ENCODE measurements around the gene INCA1. TPM values are rescaled to one million over a fixed set of nuclear protein-coding genes. Genes with fewer than 3 reads are reported as not detected.

INCA1 gene
- total and polyA plus RNA-seq, 2 of the 8 experiments (the other 6 are each of a cell fraction or from before 2014, with no cell fraction given), result 0.89 to 1.4 TPM

DNA sequence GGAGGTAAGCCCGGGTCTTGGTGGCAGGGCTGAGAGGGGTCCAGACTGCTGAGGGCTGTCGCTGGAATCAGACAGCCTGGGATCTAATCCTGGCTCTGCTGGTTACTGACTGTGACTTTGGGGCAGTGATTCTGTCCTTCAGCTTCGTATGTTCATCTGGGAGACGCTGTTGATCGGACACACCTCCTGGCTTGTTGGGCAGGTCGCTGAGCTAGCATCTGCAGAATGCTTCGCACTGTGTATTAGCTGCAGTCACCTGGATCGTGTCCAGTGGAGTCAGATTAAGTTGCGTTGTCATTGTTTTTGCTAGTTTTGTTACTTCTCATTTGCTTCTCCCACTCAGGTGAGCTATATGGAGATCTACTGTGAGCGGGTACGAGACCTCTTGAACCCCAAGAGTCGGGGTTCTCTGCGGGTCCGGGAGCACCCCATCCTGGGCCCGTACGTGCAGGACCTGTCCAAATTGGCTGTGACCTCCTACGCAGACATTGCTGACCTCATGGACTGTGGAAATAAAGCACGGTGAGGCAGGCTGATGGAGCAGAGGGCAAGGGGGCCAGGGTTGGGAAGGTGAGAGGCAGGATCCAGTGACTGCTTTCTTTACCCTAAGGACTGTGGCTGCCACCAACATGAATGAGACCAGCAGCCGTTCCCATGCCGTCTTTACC is 4.9 kb upstream of the INCA1 start (continued):
- TF ChIP-seq, protein P1, sequence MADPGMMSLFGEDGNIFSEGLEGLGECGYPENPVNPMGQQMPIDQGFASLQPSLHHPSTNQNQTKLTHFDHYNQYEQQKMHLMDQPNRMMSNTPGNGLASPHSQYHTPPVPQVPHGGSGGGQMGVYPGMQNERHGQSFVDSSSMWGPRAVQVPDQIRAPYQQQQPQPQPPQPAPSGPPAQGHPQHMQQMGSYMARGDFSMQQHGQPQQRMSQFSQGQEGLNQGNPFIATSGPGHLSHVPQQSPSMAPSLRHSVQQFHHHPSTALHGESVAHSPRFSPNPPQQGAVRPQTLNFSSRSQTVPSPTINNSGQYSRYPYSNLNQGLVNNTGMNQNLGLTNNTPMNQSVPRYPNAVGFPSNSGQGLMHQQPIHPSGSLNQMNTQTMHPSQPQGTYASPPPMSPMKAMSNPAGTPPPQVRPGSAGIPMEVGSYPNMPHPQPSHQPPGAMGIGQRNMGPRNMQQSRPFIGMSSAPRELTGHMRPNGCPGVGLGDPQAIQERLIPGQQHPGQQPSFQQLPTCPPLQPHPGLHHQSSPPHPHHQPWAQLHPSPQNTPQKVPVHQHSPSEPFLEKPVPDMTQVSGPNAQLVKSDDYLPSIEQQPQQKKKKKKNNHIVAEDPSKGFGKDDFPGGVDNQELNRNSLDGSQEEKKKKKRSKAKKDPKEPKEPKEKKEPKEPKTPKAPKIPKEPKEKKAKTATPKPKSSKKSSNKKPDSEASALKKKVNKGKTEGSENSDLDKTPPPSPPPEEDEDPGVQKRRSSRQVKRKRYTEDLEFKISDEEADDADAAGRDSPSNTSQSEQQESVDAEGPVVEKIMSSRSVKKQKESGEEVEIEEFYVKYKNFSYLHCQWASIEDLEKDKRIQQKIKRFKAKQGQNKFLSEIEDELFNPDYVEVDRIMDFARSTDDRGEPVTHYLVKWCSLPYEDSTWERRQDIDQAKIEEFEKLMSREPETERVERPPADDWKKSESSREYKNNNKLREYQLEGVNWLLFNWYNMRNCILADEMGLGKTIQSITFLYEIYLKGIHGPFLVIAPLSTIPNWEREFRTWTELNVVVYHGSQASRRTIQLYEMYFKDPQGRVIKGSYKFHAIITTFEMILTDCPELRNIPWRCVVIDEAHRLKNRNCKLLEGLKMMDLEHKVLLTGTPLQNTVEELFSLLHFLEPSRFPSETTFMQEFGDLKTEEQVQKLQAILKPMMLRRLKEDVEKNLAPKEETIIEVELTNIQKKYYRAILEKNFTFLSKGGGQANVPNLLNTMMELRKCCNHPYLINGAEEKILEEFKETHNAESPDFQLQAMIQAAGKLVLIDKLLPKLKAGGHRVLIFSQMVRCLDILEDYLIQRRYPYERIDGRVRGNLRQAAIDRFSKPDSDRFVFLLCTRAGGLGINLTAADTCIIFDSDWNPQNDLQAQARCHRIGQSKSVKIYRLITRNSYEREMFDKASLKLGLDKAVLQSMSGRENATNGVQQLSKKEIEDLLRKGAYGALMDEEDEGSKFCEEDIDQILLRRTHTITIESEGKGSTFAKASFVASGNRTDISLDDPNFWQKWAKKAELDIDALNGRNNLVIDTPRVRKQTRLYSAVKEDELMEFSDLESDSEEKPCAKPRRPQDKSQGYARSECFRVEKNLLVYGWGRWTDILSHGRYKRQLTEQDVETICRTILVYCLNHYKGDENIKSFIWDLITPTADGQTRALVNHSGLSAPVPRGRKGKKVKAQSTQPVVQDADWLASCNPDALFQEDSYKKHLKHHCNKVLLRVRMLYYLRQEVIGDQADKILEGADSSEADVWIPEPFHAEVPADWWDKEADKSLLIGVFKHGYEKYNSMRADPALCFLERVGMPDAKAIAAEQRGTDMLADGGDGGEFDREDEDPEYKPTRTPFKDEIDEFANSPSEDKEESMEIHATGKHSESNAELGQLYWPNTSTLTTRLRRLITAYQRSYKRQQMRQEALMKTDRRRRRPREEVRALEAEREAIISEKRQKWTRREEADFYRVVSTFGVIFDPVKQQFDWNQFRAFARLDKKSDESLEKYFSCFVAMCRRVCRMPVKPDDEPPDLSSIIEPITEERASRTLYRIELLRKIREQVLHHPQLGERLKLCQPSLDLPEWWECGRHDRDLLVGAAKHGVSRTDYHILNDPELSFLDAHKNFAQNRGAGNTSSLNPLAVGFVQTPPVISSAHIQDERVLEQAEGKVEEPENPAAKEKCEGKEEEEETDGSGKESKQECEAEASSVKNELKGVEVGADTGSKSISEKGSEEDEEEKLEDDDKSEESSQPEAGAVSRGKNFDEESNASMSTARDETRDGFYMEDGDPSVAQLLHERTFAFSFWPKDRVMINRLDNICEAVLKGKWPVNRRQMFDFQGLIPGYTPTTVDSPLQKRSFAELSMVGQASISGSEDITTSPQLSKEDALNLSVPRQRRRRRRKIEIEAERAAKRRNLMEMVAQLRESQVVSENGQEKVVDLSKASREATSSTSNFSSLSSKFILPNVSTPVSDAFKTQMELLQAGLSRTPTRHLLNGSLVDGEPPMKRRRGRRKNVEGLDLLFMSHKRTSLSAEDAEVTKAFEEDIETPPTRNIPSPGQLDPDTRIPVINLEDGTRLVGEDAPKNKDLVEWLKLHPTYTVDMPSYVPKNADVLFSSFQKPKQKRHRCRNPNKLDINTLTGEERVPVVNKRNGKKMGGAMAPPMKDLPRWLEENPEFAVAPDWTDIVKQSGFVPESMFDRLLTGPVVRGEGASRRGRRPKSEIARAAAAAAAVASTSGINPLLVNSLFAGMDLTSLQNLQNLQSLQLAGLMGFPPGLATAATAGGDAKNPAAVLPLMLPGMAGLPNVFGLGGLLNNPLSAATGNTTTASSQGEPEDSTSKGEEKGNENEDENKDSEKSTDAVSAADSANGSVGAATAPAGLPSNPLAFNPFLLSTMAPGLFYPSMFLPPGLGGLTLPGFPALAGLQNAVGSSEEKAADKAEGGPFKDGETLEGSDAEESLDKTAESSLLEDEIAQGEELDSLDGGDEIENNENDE (IDR thresholded peaks at IDR 0.05; ENCODE audit: insufficient replicate concordance, low read length), result no peak
- TF ChIP-seq EP300 (IDR thresholded peaks at IDR 0.05; ENCODE audit: borderline replicate concordance in 1 of 2, low read depth in 2 of 2, low read length in 2 of 2) (no peak), SP2 (IDR thresholded peaks at IDR 0.05; ENCODE audit: low read length) (no peak), JUN (IDR thresholded peaks at IDR 0.05; ENCODE audit: low read depth, low read length) (no peak), NANOG (IDR thresholded peaks at IDR 0.05; ENCODE audit: insufficient read depth, low read depth, low read length, poor library complexity, severe bottlenecking) (no peak), KDM1A (IDR thresholded peaks at IDR 0.05; ENCODE audit: borderline replicate concordance, low read length) (no peak), ASH2L (IDR thresholded peaks at IDR 0.05; ENCODE audit: low read length) (no peak), RAD21 (IDR thresholded peaks at IDR 0.05 in 1 of 2, conservative IDR thresholded peaks at IDR 0.05 in 1 of 2; ENCODE audit: low read depth in 2 of 2, low read length in 2 of 2) (no peak)
- TF ChIP-seq, protein P2, sequence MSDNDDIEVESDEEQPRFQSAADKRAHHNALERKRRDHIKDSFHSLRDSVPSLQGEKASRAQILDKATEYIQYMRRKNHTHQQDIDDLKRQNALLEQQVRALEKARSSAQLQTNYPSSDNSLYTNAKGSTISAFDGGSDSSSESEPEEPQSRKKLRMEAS (IDR thresholded peaks at IDR 0.05), result no peak

All from H1 (cell line).